Skin of body (tissue), 2 donors: Measurements from ENCODE around the gene CLEC11A. TPM values are rescaled to one million over a fixed set of nuclear protein-coding genes. Genes with fewer than 3 reads are reported as not detected.
"Not testable (repeated sequence)": the region's sequence is repeated elsewhere in the genome, so short reads cannot be mapped to it uniquely, and the experiment has no call there.

ENCODE experiments used
- DNase-seq: peaks from one replicate; lab custom pipeline; 2025; lab: John Stamatoyannopoulos, UW
- total RNA-seq: library from RNA; depleted of rRNA; stranded (reverse); fragments of >200 nt; gene quantifications from one replicate; pipeline ENCODE4 v1.2.3, GENCODE V29; 2014

The CLEC11A gene
- total RNA-seq, 1 donor from 2014 or later: 27.2 TPM

- DNase-seq: not testable (repeated sequence)
Measured at GRCh38 chr19:50756244-50756643, 33.1 kb downstream of the CLEC11A start.

GRCh38 chr19:50757624-50758023, 34.5 kb downstream of the CLEC11A start:
- DNase-seq: not testable (repeated sequence)

GRCh38 chr19:50759076-50759475, 35.9 kb downstream of the CLEC11A start:
- not testable (repeated sequence) for DNase-seq

- DNase-seq: no peak
Measured at GRCh38 chr19:50759886-50760285, 36.7 kb downstream of the CLEC11A start.

GRCh38 chr19:50761501-50761900, 38.3 kb downstream of the CLEC11A start:
- not testable (repeated sequence) for DNase-seq

- DNase-seq: not testable (repeated sequence)
Measured at GRCh38 chr19:50763521-50763920, 40.4 kb downstream of the CLEC11A start.

GRCh38 chr19:50764409-50764808, 41.2 kb downstream of the CLEC11A start:
- DNase-seq: no peak

- DNase-seq: not testable (repeated sequence)
Measured at GRCh38 chr19:50766746-50767145, 43.6 kb downstream of the CLEC11A start.

GRCh38 chr19:50767263-50767662, 44.1 kb downstream of the CLEC11A start:
- not testable (repeated sequence) for DNase-seq

- DNase-seq: no peak
Measured at GRCh38 chr19:50768277-50768676, 45.1 kb downstream of the CLEC11A start.

GRCh38 chr19:50770164-50770563, 47.0 kb downstream of the CLEC11A start, which contains the start of gene GPR32:
Gene GPR32 (plus strand): TSS chr19:50770464. CDS start chr19:50770601, 137 bp downstream.
- DNase-seq: not testable (repeated sequence)

GRCh38 chr19:50770888-50771287, 47.7 kb downstream of the CLEC11A start:
- DNase-seq: no peak

GRCh38 chr19:50772476-50772875, 49.3 kb downstream of the CLEC11A start:
- no peak for DNase-seq

- DNase-seq: not testable (repeated sequence)
Measured at GRCh38 chr19:50772912-50773311, 49.7 kb downstream of the CLEC11A start.

- DNase-seq: not testable (repeated sequence)
Measured at GRCh38 chr19:50773454-50773853, 50.3 kb downstream of the CLEC11A start.

Other genes starting within 250 kb of the CLEC11A start
- 27.5 TPM for gene EMC10, start 246.9 kb upstream of the CLEC11A start, total RNA-seq
- gene GARIN5A, start 246.5 kb upstream of the CLEC11A start, total RNA-seq: 0.69 TPM
- gene JOSD2, start 212.2 kb upstream of the CLEC11A start, total RNA-seq: 8.1 TPM
- gene ASPDH, start 209.5 kb upstream of the CLEC11A start, total RNA-seq: not detected
- 5.1 TPM for gene LRRC4B, start 154.9 kb upstream of the CLEC11A start, total RNA-seq
- gene SYT3, start 83.5 kb upstream of the CLEC11A start, total RNA-seq: 0.10 TPM
- not detected for gene C19orf81, start 73.9 kb upstream of the CLEC11A start, total RNA-seq
- gene SHANK1, start 3.6 kb upstream of the CLEC11A start, total RNA-seq: 2.9 TPM
- not detected for gene GPR32, start 47.1 kb downstream of the CLEC11A start, total RNA-seq
- not detected for gene ACP4, start 67.1 kb downstream of the CLEC11A start, total RNA-seq
- gene KLK1, start 100.4 kb downstream of the CLEC11A start, total RNA-seq: 7.9 TPM
- gene KLK15, start 110.2 kb downstream of the CLEC11A start, total RNA-seq: not detected
- not detected for gene KLK3, start 131.6 kb downstream of the CLEC11A start, total RNA-seq
- gene KLK2, start 150.1 kb downstream of the CLEC11A start, total RNA-seq: not detected
- 0.10 TPM for gene KLK4, start 188.0 kb downstream of the CLEC11A start, total RNA-seq
- gene KLK5, start 229.7 kb downstream of the CLEC11A start, total RNA-seq: 21.0 TPM
- 7.3 TPM for gene KLK6, start 246.2 kb downstream of the CLEC11A start, total RNA-seq